Glutamatergic neuron (in vitro differentiated cells): ENCODE results near the gene OR2A12. TPM values are rescaled to one million over a fixed set of nuclear protein-coding genes. Genes with fewer than 3 reads are reported as not detected.

Experiments
- DNase-seq: peaks from one replicate; pipeline ENCODE4 v3.0.0; 2022
- H3K27ac Mint-ChIP-seq: one replicate; pipeline ENCODE4 v1.8.0; 2020; ENCODE audit warnings: mild to moderate bottlenecking, mixed read lengths, inconsistent platforms; ENCODE audit not compliant: unreplicated experiment
- H3K27me3 Mint-ChIP-seq: one replicate; pipeline ENCODE4 v1.8.0; 2020; ENCODE audit warnings: mild to moderate bottlenecking, moderate library complexity, mixed read lengths, inconsistent platforms; ENCODE audit not compliant: unreplicated experiment
- H3K36me3 Mint-ChIP-seq: one replicate; pipeline ENCODE4 v1.8.0; 2020; ENCODE audit warnings: mild to moderate bottlenecking, mixed read lengths, inconsistent platforms; ENCODE audit not compliant: unreplicated experiment
- H3K4me1 Mint-ChIP-seq: one replicate; pipeline ENCODE4 v1.8.0; 2020; ENCODE audit warnings: mild to moderate bottlenecking, low read depth, mixed read lengths, inconsistent platforms; ENCODE audit not compliant: unreplicated experiment
- H3K4me3 Mint-ChIP-seq: one replicate; pipeline ENCODE4 v1.8.0; 2020; ENCODE audit warnings: mild to moderate bottlenecking, mixed read lengths, inconsistent platforms; ENCODE audit not compliant: unreplicated experiment
- H3K9me3 Mint-ChIP-seq: one replicate; pipeline ENCODE4 v1.8.0; 2020; ENCODE audit warnings: mild to moderate bottlenecking, moderate library complexity, mixed read lengths, inconsistent platforms; ENCODE audit not compliant: unreplicated experiment
- CTCF ChIP-seq: fragments of 200-600 bp; sonication (generic); IDR thresholded peaks from one replicate; pipeline ENCODE4 v1.5.0; 2021; ENCODE audit not compliant: partially characterized antibody, unreplicated experiment
- total RNA-seq: library from RNA; stranded (reverse); fragmentation: NEBNext Ultra II Directional; extraction: Animal tissue kit (Norgen Biotek cat#: 25700); gene quantifications from one replicate; pipeline ENCODE4 v1.2.1, GENCODE V29; 2021; ENCODE audit not compliant: unreplicated experiment

The OR2A12 gene
- total RNA-seq, 1 donor from 2014 or later, result not detected

GRCh38 chr7:144142187-144142586, 56.1 kb downstream of the OR2A12 start:
- H3K27me3 Mint-ChIP-seq, result peaks cover 2% of the 10 kb centered on the region
- no peaks in the 10 kb centered on the region for H3K9me3 Mint-ChIP-seq
- no peak for TF ChIP-seq CTCF
- no peaks in the 10 kb centered on the region for H3K36me3 Mint-ChIP-seq
- no peak for DNase-seq
- no peaks in the 10 kb centered on the region for H3K4me1 Mint-ChIP-seq
- H3K27ac Mint-ChIP-seq, result no peak overlapping the region
- H3K4me3 Mint-ChIP-seq, result no peak overlapping the region

DNA sequence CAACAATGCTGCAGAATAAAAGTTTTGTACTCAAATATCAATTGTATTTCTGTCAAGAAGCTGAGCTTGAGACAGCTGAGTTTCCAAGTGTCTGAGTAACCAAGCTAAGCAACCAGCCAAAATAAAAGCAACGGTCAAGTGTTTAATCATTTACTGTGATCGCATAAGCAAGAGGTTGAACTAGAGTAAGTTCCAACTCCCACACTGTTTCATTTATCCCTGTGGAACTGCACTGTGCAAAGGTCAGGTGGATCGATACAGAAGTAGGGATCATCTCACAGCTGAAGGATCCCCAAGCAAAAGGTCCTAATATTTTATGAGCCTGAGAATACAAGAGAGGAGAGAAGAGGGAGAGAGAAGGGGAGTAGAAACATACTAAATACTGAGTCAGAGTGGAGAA, 58.3 kb downstream of the OR2A12 start:
- H3K4me3 Mint-ChIP-seq, result no peak overlapping the region
- no peak overlapping the region for H3K27ac Mint-ChIP-seq
- H3K9me3 Mint-ChIP-seq, result no peaks in the 10 kb centered on the region
- no peak for DNase-seq
- no peak for TF ChIP-seq CTCF
- peaks cover 11% of the 10 kb centered on the region for H3K36me3 Mint-ChIP-seq
- peaks cover 2% of the 10 kb centered on the region for H3K27me3 Mint-ChIP-seq
- no peaks in the 10 kb centered on the region for H3K4me1 Mint-ChIP-seq

DNA sequence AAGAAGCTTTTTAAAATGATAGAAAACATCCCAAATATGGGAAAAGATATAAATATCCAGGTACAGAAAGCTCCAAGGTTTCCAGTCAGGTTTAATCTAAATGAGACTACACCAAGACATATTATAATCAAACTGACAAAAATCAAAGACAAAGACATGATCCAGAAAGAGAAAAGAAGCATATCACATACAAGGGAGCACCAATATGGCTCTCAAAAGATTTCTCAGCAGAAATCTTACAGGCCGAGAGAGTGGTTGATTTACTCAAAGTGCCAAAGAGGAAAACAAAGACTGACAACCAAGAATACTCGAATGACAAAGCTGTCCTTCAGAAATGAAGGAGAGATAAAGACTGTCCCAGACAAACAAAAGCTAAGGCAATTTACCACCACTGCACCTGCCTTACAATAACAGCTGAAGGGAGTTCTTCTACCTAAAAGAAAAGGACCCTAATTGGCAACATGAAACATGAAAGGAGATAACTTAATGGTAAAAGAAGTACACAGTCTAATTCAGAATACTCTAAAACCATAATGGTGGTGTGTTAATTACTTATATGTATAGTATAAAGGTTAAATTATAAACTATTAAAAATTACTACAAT, 62.2 kb downstream of the OR2A12 start:
- no peaks in the 10 kb centered on the region for H3K9me3 Mint-ChIP-seq
- no peak for TF ChIP-seq CTCF

More for the DNA sequence above, 62.2 kb downstream of the OR2A12 start:
- Mint-ChIP-seq H3K4me1 (no peaks in the 10 kb centered on the region), H3K4me3 (no peak overlapping the region), H3K27me3 (no peaks in the 10 kb centered on the region), H3K27ac (no peak overlapping the region), H3K36me3 (peaks cover 11% of the 10 kb centered on the region)
- no peak for DNase-seq

Other genes with a start within 250 kb of the OR2A12 start
- 268 TPM for gene TCAF1, start 184.1 kb upstream of the OR2A12 start, total RNA-seq
- gene OR2F2, start 151.0 kb upstream of the OR2A12 start, total RNA-seq, result not detected
- gene OR2F1, start 131.4 kb upstream of the OR2A12 start, total RNA-seq, result not detected
- gene OR6B1, start 86.0 kb upstream of the OR2A12 start, total RNA-seq, result not detected
- not detected for gene OR2A5, start 37.3 kb upstream of the OR2A12 start, total RNA-seq
- gene OR2A25, start 16.5 kb upstream of the OR2A12 start, total RNA-seq, result not detected
- gene OR2A2, start 23.3 kb downstream of the OR2A12 start, total RNA-seq, result not detected
- gene OR2A14, start 36.9 kb downstream of the OR2A12 start, total RNA-seq, result not detected
- 0.17 TPM for gene CTAGE4, start 97.2 kb downstream of the OR2A12 start, total RNA-seq
- 0.69 TPM for gene ARHGEF35, start 109.6 kb downstream of the OR2A12 start, total RNA-seq
- gene OR2A42, start 153.3 kb downstream of the OR2A12 start, total RNA-seq, result not detected
- 0.22 TPM for gene OR2A7, start 178.5 kb downstream of the OR2A12 start, total RNA-seq
- 0.54 TPM for gene CTAGE8, start 183.0 kb downstream of the OR2A12 start, total RNA-seq
- gene OR2A1, start 226.1 kb downstream of the OR2A12 start, total RNA-seq, result not detected